Right ventricle myocardium inferior (tissue), 1 donor: ENCODE data around the gene ASB13. TPM values are rescaled to one million over a fixed set of nuclear protein-coding genes. Genes with fewer than 3 reads are reported as not detected.

Experiments
- total RNA-seq: library from RNA; stranded (reverse); fragmentation: NEBNext Ultra II Directional; extraction: Animal tissue kit (Norgen Biotek cat#: 25700); gene quantifications from one replicate; pipeline ENCODE4 v1.2.1, GENCODE V29; 2021
- donor health status: DM: no; HTN: yes; CAD: no; lungs with severe emphysema.

ASB13 gene
- total RNA-seq, 1 donor from 2014 or later: 15.4 TPM

Other genes starting within 250 kb of the ASB13 start
- gene CALML5, start 167.0 kb downstream of the ASB13 start, total RNA-seq: not detected
- gene CALML3, start 141.6 kb downstream of the ASB13 start, total RNA-seq: not detected
- 36.7 TPM for gene TASOR2, start 18.2 kb upstream of the ASB13 start, total RNA-seq
- 101 TPM for gene GDI2, start 146.8 kb upstream of the ASB13 start, total RNA-seq
- 2.5 TPM for gene ANKRD16, start 223.3 kb upstream of the ASB13 start, total RNA-seq
- 78.1 TPM for gene FBH1, start 223.6 kb upstream of the ASB13 start, total RNA-seq